ENCODE data around the gene PLB1. TPM values are rescaled to one million over a fixed set of nuclear protein-coding genes. Genes with fewer than 3 reads are reported as not detected.

PLB1 gene
- total RNA-seq, 1 experiment from 2014 or later = 0.44 TPM

GRCh38 chr2:28648147-28648546, 152.3 kb downstream of the PLB1 start (continued):
- TF ChIP-seq STAT6 (CRISPR knock-in tag; conservative IDR thresholded peaks at IDR 0.05; ENCODE audit: low read depth) = no peak

- TF ChIP-seq ZNF138 (CRISPR knock-in tag; conservative IDR thresholded peaks at IDR 0.05) = no peak
- no peak for TF ChIP-seq SP1 (CRISPR knock-in tag; conservative IDR thresholded peaks at IDR 0.05)
- no peak for TF ChIP-seq CBFB (CRISPR knock-in tag; IDR thresholded peaks at IDR 0.05; ENCODE audit: low read depth)
- TF ChIP-seq ZSCAN18 (CRISPR knock-in tag; IDR thresholded peaks at IDR 0.05) = no peak
- TF ChIP-seq ZBTB21 (CRISPR knock-in tag; IDR thresholded peaks at IDR 0.05; ENCODE audit: borderline replicate concordance) = no peak
- H3K4me1 Mint-ChIP-seq = peaks cover 15% of the 10 kb centered on the region
- no peak for ATAC-seq
- CTCF ChIA-PET = no interaction called here
- no peak overlapping the region for H3K4me3 Mint-ChIP-seq
- H3K27ac Mint-ChIP-seq = no peak overlapping the region
- POLR2A ChIA-PET = no interaction called here
- no peaks in the 10 kb centered on the region for H3K27me3 Mint-ChIP-seq (ENCODE audit: low read depth)
- no peaks in the 10 kb centered on the region for H3K9me3 Mint-ChIP-seq
- no peaks in the 10 kb centered on the region for H3K36me3 Mint-ChIP-seq
- DNase-seq (ENCODE audit: low spot score) = no peak
Observed at GRCh38 chr2:28648671-28649395, 153.0 kb downstream of the PLB1 start.

- CTCF ChIA-PET = interaction anchor here (1.2 kb wide), 1 partner anchor 55 kb away, joined by 3 read pairs; no protein-coding TSS in a partner anchor
- no peak for DNase-seq (ENCODE audit: low spot score)
- TF ChIP-seq JAZF1 (CRISPR knock-in tag; IDR thresholded peaks at IDR 0.05) = no peak
- TF ChIP-seq KAT7 (CRISPR knock-in tag; IDR thresholded peaks at IDR 0.05; ENCODE audit: borderline replicate concordance) = no peak
- TF ChIP-seq ZNF138 (CRISPR knock-in tag; conservative IDR thresholded peaks at IDR 0.05) = no peak
- TF ChIP-seq MAX (CRISPR knock-in tag; IDR thresholded peaks at IDR 0.05) = no peak
- no peak for TF ChIP-seq ZNF121 (CRISPR knock-in tag; IDR thresholded peaks at IDR 0.05)
- TF ChIP-seq STAT6 (CRISPR knock-in tag; conservative IDR thresholded peaks at IDR 0.05; ENCODE audit: low read depth) = no peak
- TF ChIP-seq CDX4 (CRISPR knock-in tag; IDR thresholded peaks at IDR 0.05; ENCODE audit: borderline replicate concordance) = no peak
- TF ChIP-seq FOXP1 (CRISPR knock-in tag; IDR thresholded peaks at IDR 0.05; ENCODE audit: borderline replicate concordance) = no peak
- TF ChIP-seq ATF1 (CRISPR knock-in tag; IDR thresholded peaks at IDR 0.05) = no peak
- TF ChIP-seq PRRX2 (CRISPR knock-in tag; IDR thresholded peaks at IDR 0.05) = no peak
- TF ChIP-seq OVOL2 (CRISPR knock-in tag; IDR thresholded peaks at IDR 0.05; ENCODE audit: borderline replicate concordance) = no peak
- no peak for TF ChIP-seq AR (CRISPR knock-in tag; IDR thresholded peaks at IDR 0.05)
Observed at GRCh38 chr2:28649481-28650265, 153.8 kb downstream of the PLB1 start.

More at GRCh38 chr2:28649481-28650265, 153.8 kb downstream of the PLB1 start:
- ATAC-seq = no peak
- Mint-ChIP-seq H3K9me3 (no peaks in the 10 kb centered on the region), H3K4me3 (no peak overlapping the region), H3K27me3 (ENCODE audit: low read depth) (no peaks in the 10 kb centered on the region), H3K4me1 (peaks cover 6% of the 10 kb centered on the region), H3K27ac (no peak overlapping the region), H3K36me3 (no peaks in the 10 kb centered on the region)
- POLR2A ChIA-PET = no interaction called here
